ENCODE measurements around the gene BRCA1. TPM values are rescaled to one million over a fixed set of nuclear protein-coding genes. Genes with fewer than 3 reads are reported as not detected.

BRCA1 gene
- total RNA-seq, 1 experiment from 2014 or later = 18.1 TPM

- BruUV-seq (replicated peaks) = no TSS peak
- Mint-ChIP-seq H3K9me3 (ENCODE audit: unreplicated experiment) (no peaks in the 10 kb centered on the region), H3K27me3 (ENCODE audit: insufficient read depth, unreplicated experiment) (no peaks in the 10 kb centered on the region), H3K4me3 (ENCODE audit: unreplicated experiment) (no peak overlapping the region), H3K27ac (ENCODE audit: low read depth, unreplicated experiment) (no peak overlapping the region), H3K4me1 (ENCODE audit: insufficient read depth, unreplicated experiment) (peaks cover 12% of the 10 kb centered on the region), H3K36me3 (ENCODE audit: insufficient read depth, unreplicated experiment) (peaks cover 36% of the 10 kb centered on the region)
- intact Hi-C loops (cut with micrococcal nuclease) = no loop called here
- no peak for DNase-seq (ENCODE audit: unreplicated experiment)
- CTCF ChIA-PET = interaction anchor here (0.6 kb wide), 1 partner anchor 61 kb away, joined by 3 read pairs; no protein-coding TSS in a partner anchor
- POLR2A ChIA-PET = interaction anchor here (0.5 to 4.1 kb wide), 4 partner anchors 9 to 185 kb away, joined by 3 to 25 read pairs (median 4); partner anchors contain the start of genes RPL27 and VAT1
- no peak for TF ChIP-seq CTCF (IDR thresholded peaks at IDR 0.05; ENCODE audit: unreplicated experiment)
Measured at GRCh38 chr17:43013296-43013695, 111.9 kb downstream of the BRCA1 start.

- no TSS peak for BruUV-seq (replicated peaks)
- H3K9me3 Mint-ChIP-seq (ENCODE audit: unreplicated experiment) = no peaks in the 10 kb centered on the region
Measured at GRCh38 chr17:43011728-43012472, 113.3 kb downstream of the BRCA1 start.

DNA sequence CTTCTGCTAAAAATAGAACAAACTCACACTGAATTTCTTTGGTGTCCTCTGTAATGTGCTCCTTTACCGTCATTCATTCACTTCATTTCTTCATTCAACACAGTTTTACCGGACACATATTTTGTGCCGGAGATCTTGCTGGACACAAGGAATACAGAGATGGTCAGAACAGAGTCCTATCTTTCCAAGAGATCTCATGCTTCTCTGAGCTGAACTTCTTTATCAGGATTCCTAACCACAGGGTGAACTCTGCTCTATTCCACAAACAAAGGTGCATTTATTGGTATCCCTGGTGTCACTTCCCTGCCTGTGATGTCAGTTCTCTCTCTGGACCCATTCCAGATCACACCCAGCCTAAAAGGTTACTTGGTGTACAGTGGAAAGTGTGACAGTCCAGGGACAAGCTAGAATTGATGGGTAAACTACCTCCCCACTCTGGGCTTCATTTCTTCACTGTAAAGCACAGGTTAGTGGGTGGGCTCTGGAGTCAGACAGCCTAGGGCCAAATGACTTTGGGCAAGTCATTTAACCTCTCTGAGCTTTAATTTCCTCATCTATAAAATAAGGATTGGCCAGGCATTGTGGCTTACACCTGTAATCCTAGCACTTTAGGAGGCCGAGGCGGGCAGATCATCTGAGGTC lies 114.4 kb downstream of the BRCA1 start:
- Mint-ChIP-seq H3K27me3 (ENCODE audit: insufficient read depth, unreplicated experiment) (no peaks in the 10 kb centered on the region), H3K4me1 (ENCODE audit: insufficient read depth, unreplicated experiment) (peaks cover 6% of the 10 kb centered on the region), H3K9me3 (ENCODE audit: unreplicated experiment) (no peaks in the 10 kb centered on the region), H3K27ac (ENCODE audit: low read depth, unreplicated experiment) (no peak overlapping the region), H3K36me3 (ENCODE audit: insufficient read depth, unreplicated experiment) (peaks cover 22% of the 10 kb centered on the region), H3K4me3 (ENCODE audit: unreplicated experiment) (no peak overlapping the region)
- intact Hi-C loops (cut with micrococcal nuclease) = no loop called here
- CTCF ChIA-PET = interaction anchor here (0.6 kb wide), 1 partner anchor 13 kb away, joined by 4 read pairs; no protein-coding TSS in a partner anchor
- no peak for DNase-seq (ENCODE audit: unreplicated experiment)
- BruUV-seq (replicated peaks) = no TSS peak
- POLR2A ChIA-PET = interaction anchor here (0.7 to 4.1 kb wide), 4 partner anchors 10 to 574 kb away, joined by 3 to 25 read pairs (median 10); partner anchors contain the start of genes RPL27 and VAT1
- no peak for TF ChIP-seq CTCF (IDR thresholded peaks at IDR 0.05; ENCODE audit: unreplicated experiment)

More at GRCh38 chr17:43011728-43012472, 113.3 kb downstream of the BRCA1 start:
- ChIA-PET POLR2A (interaction anchor here (1.5 to 4.1 kb wide), 4 partner anchors 10 to 13 kb away, joined by 5 to 25 read pairs (median 10); partner anchors contain the start of genes RPL27 and VAT1), CTCF (interaction anchor here (0.6 kb wide), 1 partner anchor 116 kb away, joined by 3 read pairs; no protein-coding TSS in a partner anchor)
- Mint-ChIP-seq H3K4me3 (ENCODE audit: unreplicated experiment) (no peak overlapping the region), H3K4me1 (ENCODE audit: insufficient read depth, unreplicated experiment) (peaks cover 6% of the 10 kb centered on the region), H3K27ac (ENCODE audit: low read depth, unreplicated experiment) (no peak overlapping the region), H3K36me3 (ENCODE audit: insufficient read depth, unreplicated experiment) (peaks cover 31% of the 10 kb centered on the region), H3K27me3 (ENCODE audit: insufficient read depth, unreplicated experiment) (no peaks in the 10 kb centered on the region)
- intact Hi-C loops (cut with micrococcal nuclease) = no loop called here
- TF ChIP-seq CTCF (IDR thresholded peaks at IDR 0.05; ENCODE audit: unreplicated experiment) = no peak
- no peak for DNase-seq (ENCODE audit: unreplicated experiment)

Measured in MCF 10A (cell line).